Measurements from ENCODE around the gene PTCH2.

PTCH2 gene, protein sequence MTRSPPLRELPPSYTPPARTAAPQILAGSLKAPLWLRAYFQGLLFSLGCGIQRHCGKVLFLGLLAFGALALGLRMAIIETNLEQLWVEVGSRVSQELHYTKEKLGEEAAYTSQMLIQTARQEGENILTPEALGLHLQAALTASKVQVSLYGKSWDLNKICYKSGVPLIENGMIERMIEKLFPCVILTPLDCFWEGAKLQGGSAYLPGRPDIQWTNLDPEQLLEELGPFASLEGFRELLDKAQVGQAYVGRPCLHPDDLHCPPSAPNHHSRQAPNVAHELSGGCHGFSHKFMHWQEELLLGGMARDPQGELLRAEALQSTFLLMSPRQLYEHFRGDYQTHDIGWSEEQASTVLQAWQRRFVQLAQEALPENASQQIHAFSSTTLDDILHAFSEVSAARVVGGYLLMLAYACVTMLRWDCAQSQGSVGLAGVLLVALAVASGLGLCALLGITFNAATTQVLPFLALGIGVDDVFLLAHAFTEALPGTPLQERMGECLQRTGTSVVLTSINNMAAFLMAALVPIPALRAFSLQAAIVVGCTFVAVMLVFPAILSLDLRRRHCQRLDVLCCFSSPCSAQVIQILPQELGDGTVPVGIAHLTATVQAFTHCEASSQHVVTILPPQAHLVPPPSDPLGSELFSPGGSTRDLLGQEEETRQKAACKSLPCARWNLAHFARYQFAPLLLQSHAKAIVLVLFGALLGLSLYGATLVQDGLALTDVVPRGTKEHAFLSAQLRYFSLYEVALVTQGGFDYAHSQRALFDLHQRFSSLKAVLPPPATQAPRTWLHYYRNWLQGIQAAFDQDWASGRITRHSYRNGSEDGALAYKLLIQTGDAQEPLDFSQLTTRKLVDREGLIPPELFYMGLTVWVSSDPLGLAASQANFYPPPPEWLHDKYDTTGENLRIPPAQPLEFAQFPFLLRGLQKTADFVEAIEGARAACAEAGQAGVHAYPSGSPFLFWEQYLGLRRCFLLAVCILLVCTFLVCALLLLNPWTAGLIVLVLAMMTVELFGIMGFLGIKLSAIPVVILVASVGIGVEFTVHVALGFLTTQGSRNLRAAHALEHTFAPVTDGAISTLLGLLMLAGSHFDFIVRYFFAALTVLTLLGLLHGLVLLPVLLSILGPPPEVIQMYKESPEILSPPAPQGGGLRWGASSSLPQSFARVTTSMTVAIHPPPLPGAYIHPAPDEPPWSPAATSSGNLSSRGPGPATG

GRCh38 chr1:44842862-44843655 is at the start of gene PTCH2:
PTCH2 (minus strand) TSS chr1:44843253; CDS start chr1:44842932, 321 bp downstream.
- DNase-seq, result no peak

- no peak for DNase-seq
Measured at GRCh38 chr1:44890007-44890406, 47.0 kb upstream of the PTCH2 start.

- DNase-seq, result no peak
Measured at GRCh38 chr1:44885406-44885805, 42.4 kb upstream of the PTCH2 start.

DNA sequence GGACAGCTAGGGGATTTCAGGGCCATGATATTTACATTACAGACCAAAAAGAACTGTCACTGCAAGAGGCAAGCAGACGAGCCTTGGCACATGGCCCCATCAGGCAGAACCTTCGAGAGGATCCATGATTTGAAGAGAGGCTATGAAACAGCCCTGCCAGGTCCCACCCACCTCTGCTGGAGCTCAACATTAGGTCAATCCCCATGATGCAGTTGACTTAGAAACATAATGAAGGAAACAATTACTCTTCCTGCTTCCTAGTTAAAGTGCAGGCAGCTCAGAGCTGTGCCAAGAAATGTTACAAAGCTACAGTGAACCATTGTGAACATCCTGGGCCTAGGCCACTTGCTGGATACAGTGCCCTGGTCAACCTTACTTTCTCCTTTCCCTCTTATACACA is 41.7 kb upstream of the PTCH2 start:
- DNase-seq, result no peak

DNA sequence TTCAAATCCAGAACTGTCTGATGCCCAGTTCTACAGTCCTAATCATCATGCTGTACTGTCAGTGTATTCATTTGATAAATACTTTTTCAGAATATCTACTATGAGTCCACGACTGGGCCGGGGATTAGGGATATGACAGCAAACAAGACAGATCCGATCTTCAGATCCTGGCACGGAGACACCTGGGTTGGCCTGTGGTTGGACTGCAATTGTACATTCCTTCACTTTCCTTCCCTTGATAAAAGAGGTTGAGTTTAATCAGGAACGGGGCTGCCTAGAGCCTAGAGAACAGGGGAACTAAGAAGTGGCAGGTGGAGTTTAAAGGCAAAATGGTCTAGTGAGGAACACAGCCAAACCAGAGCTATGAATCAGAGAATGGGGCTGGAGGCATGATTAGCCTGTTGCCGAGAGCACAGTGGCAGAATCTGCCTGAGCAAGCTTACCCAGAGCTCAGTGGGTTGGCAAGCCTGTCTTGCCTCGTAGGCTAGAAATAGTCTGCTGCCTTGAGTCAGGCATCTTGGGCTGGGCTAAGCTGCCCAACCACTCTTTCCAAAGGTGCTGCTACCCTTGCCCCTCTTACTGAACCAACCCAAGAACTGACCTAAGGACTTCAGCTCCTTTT is 38.1 kb upstream of the PTCH2 start:
- no peak for DNase-seq

DNA sequence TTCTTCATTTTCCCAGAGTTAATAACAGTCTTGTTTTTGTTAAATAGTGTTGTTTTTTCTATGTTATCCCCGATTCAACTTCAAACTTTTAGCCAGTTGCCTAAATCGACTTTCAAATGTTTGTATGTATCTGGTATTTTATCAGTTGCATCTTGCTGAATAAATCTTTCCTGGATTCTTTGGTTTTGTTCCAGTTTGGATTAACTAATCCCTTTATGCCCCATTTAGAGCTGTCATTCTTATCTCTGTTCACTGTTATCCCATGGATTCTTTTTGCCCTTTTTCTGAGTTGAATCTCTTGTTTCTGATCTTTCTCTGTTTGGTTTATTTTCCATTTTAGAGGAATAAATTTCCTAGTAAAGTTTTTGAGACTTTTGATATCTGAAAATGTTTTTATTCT is 31.1 kb upstream of the PTCH2 start:
- no peak for DNase-seq

DNA sequence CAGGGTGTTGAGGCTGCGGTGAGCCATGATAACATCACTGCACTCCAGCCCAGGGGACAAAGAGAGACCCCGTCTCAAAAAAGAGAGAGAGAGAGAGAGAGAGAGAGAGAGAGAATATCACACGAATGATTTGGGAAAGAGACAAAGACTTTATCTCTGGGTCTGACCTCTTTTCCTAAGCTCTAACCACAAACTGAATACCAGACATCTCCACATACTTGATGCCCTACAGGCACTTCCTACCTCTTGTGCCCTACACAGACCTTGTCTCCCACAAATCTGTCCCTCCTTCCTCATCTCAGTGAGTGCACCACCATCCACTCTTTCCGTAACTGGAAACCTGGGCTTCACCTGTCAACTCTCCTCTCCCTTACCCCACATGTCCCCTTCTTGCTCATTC is 27.0 kb upstream of the PTCH2 start:
- DNase-seq, result no peak

- no peak for DNase-seq
Measured at GRCh38 chr1:44867801-44868200, 24.7 kb upstream of the PTCH2 start.

DNA sequence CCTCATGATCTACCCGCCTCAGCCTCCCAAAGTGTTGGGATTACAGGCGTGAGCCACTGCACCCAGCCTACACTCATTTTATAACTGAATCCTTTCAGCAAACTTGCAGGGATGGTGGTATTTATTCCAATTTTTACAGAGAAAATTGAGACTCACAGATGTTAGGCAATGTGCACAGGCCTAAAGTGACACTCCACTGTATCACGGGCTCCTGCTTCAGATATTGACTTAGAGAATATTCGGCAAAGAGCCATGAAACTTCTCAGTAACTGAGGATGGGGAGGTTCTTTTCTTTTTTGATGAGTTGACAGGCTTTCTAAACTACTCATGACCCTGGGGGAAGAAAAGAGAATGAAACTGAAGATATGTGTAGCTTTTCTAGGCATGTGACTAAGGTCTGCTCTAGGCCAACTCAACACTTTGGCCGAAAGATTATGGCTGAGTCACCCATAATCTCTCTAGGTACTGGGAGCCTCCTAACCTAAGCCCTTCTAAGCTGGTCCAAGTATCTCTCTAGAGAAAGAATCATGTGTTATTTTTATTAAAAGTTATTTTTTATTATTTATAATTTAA is 19.9 kb upstream of the PTCH2 start:
- no peak for DNase-seq

GRCh38 chr1:44860891-44861425 is 17.9 kb upstream of the PTCH2 start:
- no peak for DNase-seq

DNA sequence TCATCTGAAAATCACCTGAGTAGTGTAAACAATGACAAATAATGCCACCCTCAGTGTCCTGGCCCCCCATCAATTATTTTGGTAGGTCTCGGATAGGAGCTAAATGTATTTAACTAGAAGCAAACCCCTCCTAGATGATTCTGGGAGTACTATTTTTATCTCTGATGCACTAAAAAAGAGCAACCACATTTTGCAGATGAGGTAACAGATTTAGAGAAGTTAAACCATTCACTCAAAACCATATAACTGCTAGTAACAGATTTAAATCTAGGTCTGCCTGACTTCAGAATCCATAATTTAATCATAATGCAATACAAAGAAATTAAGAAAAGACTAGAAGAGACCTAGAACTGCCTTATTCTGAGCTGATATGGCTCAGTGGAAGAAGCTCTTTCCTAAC is 17.3 kb upstream of the PTCH2 start:
- peak; percentile 34 for DNase-seq

GRCh38 chr1:44857446-44857845 is 14.4 kb upstream of the PTCH2 start:
- no peak for DNase-seq

DNA sequence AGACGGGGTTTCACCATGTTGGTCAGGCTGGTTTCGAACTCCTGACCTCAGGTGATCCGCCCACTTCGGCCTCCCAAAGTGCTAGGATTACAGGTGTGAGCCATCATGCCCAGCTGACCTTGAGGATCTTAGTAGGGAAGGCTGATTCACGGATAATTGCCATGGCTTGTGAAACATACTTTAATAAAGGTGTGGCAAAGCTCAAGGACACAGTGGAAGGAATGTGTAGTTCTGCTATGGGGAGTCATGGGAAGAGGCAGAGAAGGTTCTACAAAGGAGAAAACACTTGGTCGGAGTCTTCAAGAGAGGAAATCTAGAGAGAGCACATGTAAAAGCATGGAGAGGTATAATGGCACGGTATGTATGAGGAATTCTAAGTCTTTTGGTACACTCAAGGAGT is 12.7 kb upstream of the PTCH2 start:
- DNase-seq, result no peak

- DNase-seq, result peak; percentile 10
Measured at GRCh38 chr1:44854970-44855369, 11.9 kb upstream of the PTCH2 start.

GRCh38 chr1:44853201-44853600 is 10.1 kb upstream of the PTCH2 start:
- no peak for DNase-seq

- DNase-seq, result no peak
Measured at GRCh38 chr1:44851308-44851707, 8.3 kb upstream of the PTCH2 start.

- DNase-seq, result no peak
Measured at GRCh38 chr1:44849575-44850132, 6.6 kb upstream of the PTCH2 start.

DNA sequence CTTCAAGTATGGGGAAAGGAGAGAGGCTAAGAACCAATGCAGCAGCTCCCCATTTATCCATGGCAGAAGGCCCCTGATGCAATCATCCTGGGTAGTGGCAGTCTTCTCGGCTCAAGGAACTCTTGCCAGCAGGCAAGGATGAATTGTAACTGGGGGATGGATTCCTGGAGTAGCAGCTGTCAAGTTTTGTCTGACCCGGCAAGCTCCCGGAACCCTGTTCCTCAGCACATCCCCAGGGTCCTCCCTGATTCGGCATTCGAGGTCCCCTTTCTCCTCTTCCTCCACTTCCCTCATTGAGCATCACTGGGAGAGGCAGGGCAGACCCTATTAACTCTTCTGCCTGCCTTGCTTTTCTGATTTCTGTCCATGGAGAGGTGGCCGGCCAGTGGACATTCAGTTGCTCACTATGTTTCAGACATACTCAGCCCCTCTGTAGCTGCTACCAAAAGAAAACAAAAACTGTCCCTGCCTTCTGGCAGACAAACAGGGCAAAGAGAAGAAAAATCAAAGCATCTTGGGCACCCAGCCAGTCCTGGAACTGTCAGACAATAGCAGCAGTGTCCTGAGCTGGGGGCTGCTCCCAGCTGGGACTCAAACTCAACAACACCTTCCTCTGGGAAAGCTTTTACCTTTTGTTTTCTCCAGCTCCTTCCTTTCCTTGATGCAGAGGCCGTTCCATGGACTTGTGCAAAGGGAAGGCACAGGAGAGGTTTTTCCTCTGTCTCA is 5.6 kb upstream of the PTCH2 start:
- DNase-seq, result no peak

DNA sequence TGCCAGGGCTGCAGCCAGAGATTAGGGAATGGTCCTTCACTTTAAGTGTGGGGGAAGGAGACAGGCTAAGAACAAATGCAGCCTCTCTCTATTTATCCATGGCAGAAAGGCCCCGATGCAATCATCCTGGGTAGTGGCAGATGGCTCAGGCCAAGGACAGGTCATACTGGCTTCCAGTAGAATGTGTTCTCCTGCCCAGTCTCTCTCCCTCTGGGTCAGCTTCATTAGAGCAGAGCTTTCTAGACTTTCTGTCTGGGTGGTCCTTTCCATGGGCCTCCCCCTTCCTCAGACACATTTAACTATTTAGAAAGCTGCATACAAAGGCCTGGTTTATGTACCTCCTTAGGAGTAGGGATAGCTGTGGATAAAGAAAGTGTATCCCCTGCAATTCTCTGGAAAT is 4.8 kb upstream of the PTCH2 start:
- DNase-seq, result no peak

DNA sequence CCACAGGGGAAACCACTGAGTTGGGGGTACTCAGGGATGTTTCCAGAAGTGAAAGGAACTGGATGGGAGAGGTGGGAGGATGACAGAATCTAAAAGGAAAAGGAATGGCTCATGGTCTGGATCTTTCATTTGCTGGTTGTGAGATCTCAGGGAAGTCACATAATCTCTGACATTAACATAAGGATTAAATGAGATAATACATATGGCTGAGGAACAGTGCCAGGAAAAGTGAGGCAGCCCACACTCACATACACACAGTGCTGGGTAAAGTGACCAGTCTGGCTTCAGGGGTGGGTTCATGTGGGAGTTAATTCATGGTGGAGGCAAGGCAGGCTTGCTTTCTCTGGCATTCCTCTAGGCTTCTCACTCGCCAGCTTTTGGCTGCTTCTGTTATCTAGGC is 3.9 kb upstream of the PTCH2 start:
- DNase-seq, result no peak
